B cell (primary cell): ENCODE results near the gene PEX6. TPM values are rescaled to one million over a fixed set of nuclear protein-coding genes. Genes with fewer than 3 reads are reported as not detected.

Source experiments
- ATAC-seq: fragments of 200-7000 bp; cut with Tn5 transposase; one replicate; pipeline ENCODE4 v1.10.0; 2021; ENCODE audit warnings: low read depth, mild to moderate bottlenecking, moderate number of reproducible peaks, moderate library complexity
- CTCF ChIA-PET: fragments of 350-600 bp; sonication (Branson Sonifier 250); formaldehyde crosslinking; loops from one replicate; lab custom pipeline; 2021; ENCODE audit warnings: antibody characterized with exemption, inconsistent platforms; lab: Charles Lee
- POLR2A ChIA-PET: fragments of 350-600 bp; sonication (Branson Sonifier 250); formaldehyde crosslinking; loops from one replicate; lab custom pipeline; 2021; ENCODE audit warnings: antibody characterized with exemption; lab: Charles Lee
- DNase-seq: peaks from one replicate; pipeline ENCODE4 v3.0.0; 2013
- H2AFZ ChIP-seq: 2 replicates; pipeline ENCODE4 v1.6.1; 2012; ENCODE audit warnings: mild to moderate bottlenecking, low read depth, low read length; ENCODE audit not compliant: insufficient read depth, poor library complexity, severe bottlenecking
- H3K27ac ChIP-seq, 2 donors: 1 replicate in 1 of 2; 2 replicates in 1 of 2; pipeline ENCODE4 v1.5.1; 2012 to 2013; ENCODE audit warnings: low read length in 2 of 2, mild to moderate bottlenecking in 2 of 2, moderate library complexity in 1 of 2
- H3K27me3 ChIP-seq, 4 experiments: fragments of 200-600 bp in 1 of 4; sonication (generic) in 1 of 4; replicated peaks in 1 of 4; 1 replicate in 2 of 4; 2 replicates in 2 of 4; pipeline versions ENCODE4 v1.6.1 to v1.7.0; 2013 to 2016; ENCODE audit warnings: low read length in 3 of 4, mild to moderate bottlenecking in 2 of 4, mixed read lengths in 1 of 4, moderate library complexity in 1 of 4; ENCODE audit not compliant: insufficient read depth in 4 of 4, control insufficient read depth in 3 of 4; ENCODE audit errors: control extremely low read depth in 1 of 4
- H3K36me3 ChIP-seq, 2 experiments: replicated peaks in 1 of 2; 1 replicate in 1 of 2; 2 replicates in 1 of 2; pipeline versions ENCODE4 v1.6.1 to v1.7.1; 2013; ENCODE audit warnings: low read length in 1 of 2; ENCODE audit not compliant: insufficient read depth in 2 of 2, control insufficient read depth in 1 of 2; ENCODE audit errors: control extremely low read depth in 1 of 2, extremely low read depth in 1 of 2
- H3K4me1 ChIP-seq, 2 donors: fragments of 200-600 bp in 1 of 2; sonication (generic) in 1 of 2; 1 replicate in 1 of 2; 2 replicates in 1 of 2; pipeline versions ENCODE4 v1.5.1 to v1.6.1; 2013 to 2017; ENCODE audit warnings: low read length in 2 of 2; ENCODE audit not compliant: control insufficient read depth in 2 of 2, insufficient read depth in 2 of 2
- H3K4me2 ChIP-seq: replicated peaks from 2 replicates; pipeline ENCODE3; 2012; ENCODE audit warnings: mild to moderate bottlenecking, low read depth, low read length; ENCODE audit not compliant: poor library complexity, severe bottlenecking
- H3K4me3 ChIP-seq, 5 experiments: fragments of 200-600 bp in 1 of 5; sonication (generic) in 1 of 5; 1 replicate in 3 of 5; 2 replicates in 2 of 5; pipeline versions ENCODE4 v1.5.1 to v1.7.0; 2011 to 2016; ENCODE audit warnings: low read length in 4 of 5, mild to moderate bottlenecking in 4 of 5, low read depth in 2 of 5, control low read depth in 1 of 5, moderate library complexity in 1 of 5; ENCODE audit not compliant: insufficient read depth in 1 of 5; ENCODE audit errors: control extremely low read depth in 1 of 5, extremely low read depth in 1 of 5
- H3K79me2 ChIP-seq: fragments of 200-600 bp; sonication (generic); one replicate; pipeline ENCODE4 v1.6.0; 2016; ENCODE audit warnings: low read length; ENCODE audit not compliant: control insufficient read depth, insufficient read depth
- H3K9ac ChIP-seq: fragments of 200-600 bp; sonication (generic); 2 replicates; pipeline ENCODE4 v1.6.1; 2017; ENCODE audit warnings: mild to moderate bottlenecking, low read length, moderate library complexity
- H3K9me3 ChIP-seq, 3 donors: one replicate each; pipeline versions ENCODE4 v1.6.1 to v1.7.1; 2013; ENCODE audit warnings: low read length in 2 of 3; ENCODE audit not compliant: control insufficient read depth in 2 of 3, insufficient read depth in 1 of 3; ENCODE audit errors: control extremely low read depth in 1 of 3
- H4K20me1 ChIP-seq: 2 replicates; pipeline ENCODE4 v1.6.0; 2012; ENCODE audit warnings: mild to moderate bottlenecking, low read length; ENCODE audit not compliant: insufficient read depth, control insufficient read depth, poor library complexity, severe bottlenecking
- H3K27ac Mint-ChIP-seq: one replicate; pipeline ENCODE4 v1.8.0; 2021; ENCODE audit warnings: mixed read lengths
- H3K27me3 Mint-ChIP-seq: one replicate; pipeline ENCODE4 v1.8.0; 2021; ENCODE audit warnings: mixed read lengths
- H3K4me1 Mint-ChIP-seq: one replicate; pipeline ENCODE4 v1.8.0; 2021; ENCODE audit warnings: mixed read lengths
- H3K4me3 Mint-ChIP-seq: one replicate; pipeline ENCODE4 v1.8.0; 2021; ENCODE audit warnings: mixed read lengths
- H3K9me3 Mint-ChIP-seq: one replicate; pipeline ENCODE4 v1.8.0; 2022; ENCODE audit warnings: mixed read lengths; ENCODE audit not compliant: insufficient read depth
- EZH2 ChIP-seq: IDR thresholded peaks from 2 replicates; pipeline ENCODE4 v1.6.1; 2012; ENCODE audit warnings: borderline replicate concordance, low read depth, mild to moderate bottlenecking, moderate library complexity, low read length; ENCODE audit not compliant: insufficient read depth, poor library complexity, severe bottlenecking
- WGBS: methylation state at CpG from one replicate; pipeline ENCODE4 v1.1.5; 2013; ENCODE audit warnings: missing lambda C conversion rate; ENCODE audit not compliant: insufficient coverage; 5-methylcytosine and 5-hydroxymethylcytosine counted together
- intact Hi-C: fragments of 100-400 bp; cut with micrococcal nuclease; formaldehyde crosslinking; loops from one replicate; pipeline ENCODE4 v1.10.0; 2022
- polyA plus RNA-seq: library from polyadenylated mRNA; depleted of rRNA; stranded (reverse); fragments of >200 nt; gene quantifications from 2 replicates; pipeline ENCODE4 v1.2.3, GENCODE V29; 2012
- total RNA-seq, 2 donors: library from RNA; stranded (reverse); fragments of 120-200 nt in 1 of 2; gene quantifications; 1 replicate in 1 of 2; 2 replicates in 1 of 2; pipeline versions ENCODE4 v1.2.3 to v1.2.4, GENCODE V29; 2013 to 2022
- TF ChIP-seq, protein P1 (sequence below): fragments of 200-600 bp; IDR thresholded peaks from one replicate; pipeline ENCODE4 v1.8.0; 2022; ENCODE audit warnings: antibody characterized with exemption, mild to moderate bottlenecking

The PEX6 gene
- total and polyA plus RNA-seq, 2 donors (not counting 1 experiment from before 2014, with no cell fraction given): 16.0 to 16.6 TPM

DNA sequence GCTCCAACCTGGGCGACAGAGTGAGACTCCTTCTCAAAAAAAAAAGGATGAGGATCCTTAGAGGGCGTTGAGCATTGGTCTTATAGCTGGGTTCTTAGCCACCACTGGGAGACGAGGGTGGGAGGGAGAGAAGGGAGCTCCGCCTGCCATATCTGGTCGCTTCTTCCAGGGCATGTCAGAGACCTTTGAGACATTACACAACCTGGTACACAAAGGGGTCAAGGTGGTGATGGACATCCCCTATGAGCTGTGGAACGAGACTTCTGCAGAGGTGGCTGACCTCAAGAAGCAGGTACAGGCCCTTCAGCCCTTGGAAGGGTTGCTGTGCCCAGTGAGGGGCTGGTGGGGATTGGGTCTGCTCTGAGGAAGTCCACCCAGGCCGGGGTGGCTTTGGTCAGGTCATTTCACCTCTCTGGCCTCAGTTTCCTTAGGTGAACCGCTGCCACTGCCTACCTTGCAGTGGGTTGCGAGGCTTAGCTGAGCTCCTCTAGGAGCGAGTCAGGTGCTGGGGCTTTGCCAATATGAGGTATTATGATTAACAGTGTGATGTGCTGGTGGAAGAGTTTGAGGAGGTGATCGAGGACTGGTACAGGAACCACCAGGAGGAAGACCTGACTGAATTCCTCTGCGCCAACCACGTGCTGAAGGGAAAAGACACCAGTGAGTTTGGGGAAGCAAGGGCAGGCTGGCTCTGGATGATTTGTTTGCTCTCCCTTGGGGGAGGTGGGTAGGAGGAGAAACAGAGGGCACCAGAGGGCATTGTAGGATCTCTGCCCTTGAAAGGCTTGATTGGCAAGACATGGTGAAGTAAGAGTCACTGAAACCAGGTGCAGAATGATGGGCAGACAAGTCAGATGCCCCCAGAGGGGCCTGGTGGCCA lies 41.2 kb downstream of the PEX6 start:
- H2AFZ ChIP-seq: no peak overlapping the region
- CTCF ChIA-PET: interaction anchor here (0.6 kb wide), 1 partner anchor 520 kb away, joined by 4 read pairs; no protein-coding TSS in a partner anchor
- H3K9ac ChIP-seq: no peak overlapping the region
- Mint-ChIP-seq H3K9me3 (no peaks in the 10 kb centered on the region), H3K4me3 (no peak overlapping the region), H3K4me1 (peaks cover 40% of the 10 kb centered on the region), H3K27ac (peak overlapping the region; percentile 73), H3K27me3 (no peaks in the 10 kb centered on the region)
- intact Hi-C loops: no loop called here
- peaks cover 65% of the 10 kb centered on the region for H3K79me2 ChIP-seq
- H3K4me3 ChIP-seq: no peak overlapping the region
- ATAC-seq (no peak), DNase-seq (no peak)
- 90% methylated on average over 9 of the region's 13 CpGs for WGBS
- peaks cover 1 to 80% of the 10 kb centered on the region in 2 experiments for H3K36me3 ChIP-seq
- TF ChIP-seq, protein P1, sequence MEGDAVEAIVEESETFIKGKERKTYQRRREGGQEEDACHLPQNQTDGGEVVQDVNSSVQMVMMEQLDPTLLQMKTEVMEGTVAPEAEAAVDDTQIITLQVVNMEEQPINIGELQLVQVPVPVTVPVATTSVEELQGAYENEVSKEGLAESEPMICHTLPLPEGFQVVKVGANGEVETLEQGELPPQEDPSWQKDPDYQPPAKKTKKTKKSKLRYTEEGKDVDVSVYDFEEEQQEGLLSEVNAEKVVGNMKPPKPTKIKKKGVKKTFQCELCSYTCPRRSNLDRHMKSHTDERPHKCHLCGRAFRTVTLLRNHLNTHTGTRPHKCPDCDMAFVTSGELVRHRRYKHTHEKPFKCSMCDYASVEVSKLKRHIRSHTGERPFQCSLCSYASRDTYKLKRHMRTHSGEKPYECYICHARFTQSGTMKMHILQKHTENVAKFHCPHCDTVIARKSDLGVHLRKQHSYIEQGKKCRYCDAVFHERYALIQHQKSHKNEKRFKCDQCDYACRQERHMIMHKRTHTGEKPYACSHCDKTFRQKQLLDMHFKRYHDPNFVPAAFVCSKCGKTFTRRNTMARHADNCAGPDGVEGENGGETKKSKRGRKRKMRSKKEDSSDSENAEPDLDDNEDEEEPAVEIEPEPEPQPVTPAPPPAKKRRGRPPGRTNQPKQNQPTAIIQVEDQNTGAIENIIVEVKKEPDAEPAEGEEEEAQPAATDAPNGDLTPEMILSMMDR: no peak
- no peak for TF ChIP-seq EZH2
- peaks cover 77% of the 10 kb centered on the region for H4K20me1 ChIP-seq
- H3K4me1 ChIP-seq: peaks cover 20 to 28% of the 10 kb centered on the region in 2 donors
- H3K27ac ChIP-seq: peak overlapping the region in 1 of 2 donors; percentile 19
- no peaks in the 10 kb centered on the region for H3K9me3 ChIP-seq
- H3K27me3 ChIP-seq: no peaks in the 10 kb centered on the region
- H3K4me2 ChIP-seq: no peak overlapping the region
- POLR2A ChIA-PET: interaction anchor here (0.7 kb wide), 1 partner anchor 49 kb away, joined by 4 read pairs; no protein-coding TSS in a partner anchor

DNA sequence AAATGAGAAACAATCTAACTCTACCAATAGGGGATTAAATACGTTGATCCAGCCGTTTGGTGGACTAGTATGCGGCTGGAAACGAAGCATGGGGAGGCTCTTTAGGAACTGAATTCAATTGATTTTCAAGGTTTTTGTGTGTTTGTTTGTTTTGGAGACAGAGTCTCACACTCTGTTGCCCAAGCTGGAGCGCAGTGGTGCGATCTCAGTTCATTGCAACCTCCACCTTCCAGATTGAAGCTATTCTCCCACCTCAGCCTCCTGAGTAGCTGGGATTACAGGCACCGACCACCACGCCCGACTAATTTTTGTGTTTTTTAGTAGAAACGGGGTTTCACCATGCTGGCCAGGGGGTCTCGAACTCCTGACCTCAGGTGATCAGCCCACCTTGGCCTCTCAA lies 42.6 kb downstream of the PEX6 start:
- Histone ChIP-seq H2AFZ (no peak overlapping the region), H3K9me3 (no peaks in the 10 kb centered on the region), H3K4me2 (no peak overlapping the region), H3K27ac (peak overlapping the region in 1 of 2 donors; percentile 26), H3K36me3 (peaks cover 1 to 87% of the 10 kb centered on the region in 2 experiments), H3K27me3 (no peaks in the 10 kb centered on the region), H3K79me2 (peaks cover 79% of the 10 kb centered on the region), H3K9ac (no peak overlapping the region), H3K4me1 (peaks cover 33 to 42% of the 10 kb centered on the region in 2 donors), H3K4me3 (no peak overlapping the region), H4K20me1 (peaks cover 89% of the 10 kb centered on the region)
- H3K27me3 Mint-ChIP-seq: no peaks in the 10 kb centered on the region
- H3K9me3 Mint-ChIP-seq: no peaks in the 10 kb centered on the region
- DNase-seq (no peak), ATAC-seq (no peak)
- no peak overlapping the region for H3K4me3 Mint-ChIP-seq
- peaks cover 52% of the 10 kb centered on the region for H3K4me1 Mint-ChIP-seq
- CTCF ChIA-PET: no interaction called here
- TF ChIP-seq, protein P1: no peak
- no peak for TF ChIP-seq EZH2
- POLR2A ChIA-PET: no interaction called here
- H3K27ac Mint-ChIP-seq: no peak overlapping the region
- 92% methylated on average over 7 of the region's 11 CpGs for WGBS
- intact Hi-C loops: no loop called here
